Naive thymus-derived CD8-positive, alpha-beta T cell (primary cell): ENCODE measurements around the gene COL11A2. TPM values are rescaled to one million over a fixed set of nuclear protein-coding genes. Genes with fewer than 3 reads are reported as not detected.

Experiments used
- ATAC-seq, 2 donors: fragments of 150-1000 bp; cut with Tn5 transposase in 1 of 2; sonication (Bioruptor Pico), chemical (Tn5 transposase) in 1 of 2; 1 replicate in 1 of 2; 2 replicates in 1 of 2; pipeline ENCODE4 v1.10.0; 2021; ENCODE audit warnings: mild to moderate bottlenecking in 2 of 2, moderate library complexity in 2 of 2
- POLR2A ChIA-PET: fragments of 350-600 bp; sonication (Branson Sonifier 250); formaldehyde crosslinking; loops from one replicate; lab custom pipeline; 2021; ENCODE audit warnings: antibody characterized with exemption; lab: Charles Lee
- DNase-seq, 10 donors: peaks; one replicate each; pipeline versions ENCODE4 v3.0.0 to v3.0.0-alpha.2; 2020 to 2022
- H3K27ac Mint-ChIP-seq, 10 donors: one replicate each; pipeline ENCODE4 v1.8.0; 2020 to 2022; ENCODE audit warnings: mild to moderate bottlenecking in 10 of 10, mixed read lengths in 10 of 10, moderate library complexity in 4 of 10, inconsistent platforms in 1 of 10
- H3K27me3 Mint-ChIP-seq, 5 donors: one replicate each; pipeline ENCODE4 v1.8.0; 2021 to 2022; ENCODE audit warnings: mixed read lengths in 5 of 5
- H3K36me3 Mint-ChIP-seq, 3 donors: one replicate each; pipeline ENCODE4 v1.8.0; 2020 to 2022; ENCODE audit warnings: mixed read lengths in 3 of 3, mild to moderate bottlenecking in 2 of 3, inconsistent platforms in 1 of 3
- H3K4me1 Mint-ChIP-seq, 4 donors: one replicate each; pipeline ENCODE4 v1.8.0; 2021 to 2022; ENCODE audit warnings: mixed read lengths in 4 of 4
- H3K4me3 Mint-ChIP-seq, 10 donors: one replicate each; pipeline ENCODE4 v1.8.0; 2020 to 2022; ENCODE audit warnings: mild to moderate bottlenecking in 10 of 10, mixed read lengths in 10 of 10, moderate library complexity in 6 of 10, inconsistent platforms in 1 of 10
- H3K9me3 Mint-ChIP-seq, 9 donors: one replicate each; pipeline ENCODE4 v1.8.0; 2020 to 2022; ENCODE audit warnings: mixed read lengths in 9 of 9, mild to moderate bottlenecking in 3 of 9, inconsistent platforms in 1 of 9, moderate library complexity in 1 of 9
- polyA plus RNA-seq, 3 donors: library from polyadenylated mRNA; unstranded; fragments of 300-500 nt; fragmentation: Illumina TruSeq; gene quantifications; one replicate each; pipeline ENCODE4 v1.2.3, GENCODE V29; 2021
- total RNA-seq, 8 experiments: library from RNA in 2 of 8; stranded (reverse) in 2 of 8; gene quantifications; one replicate each; pipeline ENCODE4 v1.2.3 and lab custom pipeline; 2021 to 2026

Gene COL11A2
- total and polyA plus RNA-seq, 5 experiments from 2014 or later = 0.08 to 8.0 (median 0.48) TPM

DNA sequence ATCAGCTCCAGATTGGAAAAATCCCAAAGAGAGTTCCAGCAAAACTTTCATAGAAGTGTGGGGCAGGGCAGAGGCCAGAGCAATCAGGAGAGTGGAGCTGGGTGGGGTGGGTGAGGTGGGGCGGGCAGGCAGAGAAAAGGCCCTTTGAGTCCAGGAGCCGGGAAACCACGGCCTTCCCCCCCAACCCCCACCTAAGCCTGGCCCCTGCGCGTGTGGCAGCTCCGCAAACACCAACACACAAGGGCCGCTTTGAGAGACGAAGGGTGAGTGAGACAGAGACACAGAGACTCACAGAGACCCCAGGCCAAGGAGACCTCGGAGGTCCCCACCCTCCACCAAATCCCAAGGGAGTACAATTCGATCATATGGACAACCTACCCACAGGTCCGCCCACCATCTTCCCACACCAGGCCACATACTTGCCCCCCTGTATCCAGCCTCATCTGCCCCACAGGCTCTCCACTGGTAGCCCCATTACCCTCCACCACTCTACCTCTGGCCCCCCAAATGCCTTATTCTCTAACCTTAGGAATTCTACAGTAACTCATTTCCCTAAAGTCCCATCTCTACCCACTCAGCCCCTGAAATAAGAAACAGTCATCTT is 1.7 kb downstream of the COL11A2 start:
- DNase-seq (no peak), ATAC-seq (no peak)
- Mint-ChIP-seq H3K4me3 (peak overlapping the region in 3 of 10 donors; percentile 9 to 54 (median 27)), H3K9me3 (no peaks in the 10 kb centered on the region), H3K27me3 (peaks cover 9 to 44% (median 23%) of the 10 kb centered on the region in 5 donors), H3K27ac (peak overlapping the region in 2 of 10 donors; percentile 36 to 59), H3K4me1 (peaks cover 12 to 21% (median 15%) of the 10 kb centered on the region in 4 donors), H3K36me3 (peaks cover 0 to 27% (median 9%) of the 10 kb centered on the region in 3 donors)
- POLR2A ChIA-PET = interaction anchor here (0.6 to 1.7 kb wide), 3 partner anchors 10 to 52 kb away, joined by 3 to 5 read pairs (median 4); partner anchors contain the start of genes HSD17B8, RXRB and SLC39A7

DNA sequence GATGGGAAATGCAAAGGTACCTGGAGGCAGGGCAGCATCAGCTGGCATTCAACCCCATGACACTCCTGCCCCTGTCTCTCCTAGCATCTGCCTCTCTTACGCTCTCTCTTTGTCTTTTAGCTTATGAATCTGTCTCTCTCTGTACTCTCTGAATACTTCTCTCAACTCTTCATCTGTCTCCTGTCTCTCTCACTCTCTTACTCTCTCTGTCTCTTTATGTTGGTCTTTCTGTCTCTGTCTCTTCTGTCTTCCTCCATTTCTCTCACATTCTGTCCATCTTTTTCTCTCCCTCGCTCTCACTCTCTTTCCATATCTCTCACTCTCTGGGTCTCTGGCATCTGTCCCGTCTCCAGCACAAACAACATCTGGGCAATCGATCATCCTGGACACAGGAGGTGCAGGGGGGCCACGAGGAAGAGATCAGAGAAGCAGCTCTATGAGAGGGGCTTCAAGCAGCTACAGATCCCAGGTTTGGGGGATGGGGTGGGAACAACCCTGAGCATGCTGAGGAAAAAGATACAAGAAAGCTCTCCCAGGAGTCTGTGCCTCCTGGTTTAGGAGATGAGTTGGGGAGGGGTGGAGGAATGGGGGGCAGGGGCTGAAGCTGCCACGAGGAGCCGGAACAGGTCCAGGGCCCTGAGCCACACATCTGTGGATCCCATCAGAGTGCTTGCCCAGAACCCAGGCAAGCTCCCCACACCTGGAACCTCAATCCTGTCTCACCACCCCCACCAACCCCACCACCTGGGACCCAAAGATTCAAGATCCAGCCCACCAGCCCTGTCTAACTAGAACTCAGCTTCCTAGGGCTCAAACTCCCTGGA is 2.4 kb downstream of the COL11A2 start:
- DNase-seq (no peak), ATAC-seq (no peak)
- Mint-ChIP-seq H3K4me3 (peak overlapping the region in 3 of 10 donors; percentile 9 to 54 (median 18)), H3K9me3 (no peaks in the 10 kb centered on the region), H3K27ac (peak overlapping the region in 1 of 10 donors; percentile 22), H3K4me1 (peaks cover 10 to 24% (median 14%) of the 10 kb centered on the region in 4 donors), H3K36me3 (peaks cover 0 to 20% (median 5%) of the 10 kb centered on the region in 3 donors), H3K27me3 (peaks cover 9 to 44% (median 23%) of the 10 kb centered on the region in 5 donors)
- POLR2A ChIA-PET = interaction anchor here (0.6 to 1.7 kb wide), 3 partner anchors 11 to 51 kb away, joined by 3 to 5 read pairs (median 4); partner anchors contain the start of genes HSD17B8, RXRB and SLC39A7

DNA sequence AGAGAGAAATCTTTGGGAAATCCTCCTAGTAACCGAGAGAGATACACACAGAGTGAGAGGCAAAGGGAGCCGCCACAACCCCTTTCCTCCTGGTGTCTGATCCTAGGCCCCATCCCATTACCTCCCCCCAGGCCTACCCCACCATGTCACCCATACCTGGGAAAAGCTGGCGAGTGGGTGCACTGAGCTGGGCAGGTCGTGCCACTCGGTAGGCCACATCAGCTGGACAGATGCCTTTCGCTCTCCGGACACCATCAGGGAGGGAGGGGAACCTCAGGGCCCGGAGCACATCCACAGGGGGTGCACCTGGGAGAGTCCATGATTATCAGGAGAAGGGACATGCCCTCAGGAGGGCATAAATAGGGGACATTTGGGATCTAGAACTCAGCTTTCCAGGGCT is 3.1 kb downstream of the COL11A2 start:
- Mint-ChIP-seq H3K4me1 (peaks cover 17 to 31% (median 17%) of the 10 kb centered on the region in 4 donors), H3K36me3 (peaks cover 0 to 14% (median 7%) of the 10 kb centered on the region in 3 donors), H3K9me3 (no peaks in the 10 kb centered on the region), H3K4me3 (no peak overlapping the region), H3K27ac (no peak overlapping the region), H3K27me3 (peaks cover 9 to 44% (median 23%) of the 10 kb centered on the region in 5 donors)
- ATAC-seq (no peak), DNase-seq (no peak)
- POLR2A ChIA-PET = interaction anchor here (1.5 to 1.7 kb wide), 2 partner anchors 11 to 16 kb away, joined by 4 to 5 read pairs; partner anchors contain the start of genes HSD17B8, RXRB and SLC39A7

DNA sequence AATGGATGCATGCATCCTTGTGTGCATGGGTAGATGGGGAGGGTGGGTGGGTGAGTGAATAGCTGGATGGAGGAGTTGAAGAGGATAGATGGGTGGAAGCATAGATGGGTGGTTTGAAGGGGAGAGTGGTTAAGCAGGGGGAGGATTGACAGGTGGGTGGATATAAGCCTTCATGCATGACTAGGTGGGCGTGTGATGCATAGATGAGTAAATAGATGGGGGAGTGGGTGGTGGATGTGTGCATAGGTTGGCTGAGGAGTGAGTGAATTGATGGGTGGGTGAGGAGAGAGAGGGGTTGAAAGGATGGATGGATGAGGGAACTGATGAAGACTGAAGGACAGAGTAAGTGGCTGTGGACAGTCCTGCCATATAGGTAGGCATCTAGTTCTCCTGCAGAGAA is 4.5 kb downstream of the COL11A2 start:
- Mint-ChIP-seq H3K9me3 (peaks cover 0 to 13% (median 7%) of the 10 kb centered on the region in 9 donors), H3K4me1 (peaks cover 28 to 35% (median 29%) of the 10 kb centered on the region in 4 donors), H3K27me3 (peaks cover 9 to 44% (median 23%) of the 10 kb centered on the region in 5 donors), H3K36me3 (peaks cover 9 to 18% (median 11%) of the 10 kb centered on the region in 3 donors), H3K27ac (peak overlapping the region in 3 of 10 donors; percentile 16 to 83 (median 30)), H3K4me3 (no peak overlapping the region)
- DNase-seq (no peak), ATAC-seq (no peak)
- POLR2A ChIA-PET = no interaction called here

DNA sequence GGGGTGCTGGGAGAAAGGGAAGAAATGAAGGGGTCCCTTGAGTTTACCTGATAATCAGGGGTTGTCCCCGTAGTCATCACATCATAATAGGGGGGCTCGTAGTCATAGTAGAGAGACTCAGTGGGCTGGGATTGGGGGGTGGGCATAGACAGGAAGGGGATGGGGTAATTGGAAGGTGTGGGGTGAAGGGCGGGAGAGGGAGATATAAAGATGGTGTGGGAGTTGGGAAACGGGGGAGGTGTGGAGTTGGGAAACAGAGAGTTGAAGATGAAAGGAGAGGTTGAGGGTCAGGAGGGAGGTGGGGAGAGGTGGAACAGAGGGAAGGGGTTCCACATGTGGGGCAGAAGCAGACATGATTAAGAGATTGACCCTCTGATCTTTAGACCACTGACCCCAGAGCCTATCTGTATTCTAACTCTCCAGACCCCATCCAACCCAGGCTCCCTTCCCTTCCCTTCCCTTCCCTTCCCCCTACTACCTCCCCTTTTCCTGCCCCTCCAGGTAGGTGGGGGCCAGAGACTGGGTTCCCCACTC is 6.5 kb downstream of the COL11A2 start:
- POLR2A ChIA-PET = no interaction called here
- DNase-seq (no peak), ATAC-seq (no peak)
- H3K36me3 Mint-ChIP-seq = peaks cover 9 to 20% (median 14%) of the 10 kb centered on the region in 3 donors
- H3K4me1 Mint-ChIP-seq = peaks cover 25 to 34% (median 26%) of the 10 kb centered on the region in 4 donors
- no peak overlapping the region for H3K4me3 Mint-ChIP-seq
- H3K9me3 Mint-ChIP-seq = peaks cover 0 to 17% (median 9%) of the 10 kb centered on the region in 9 donors
- peaks cover 9 to 36% (median 16%) of the 10 kb centered on the region in 5 donors for H3K27me3 Mint-ChIP-seq
- peak overlapping the region in 1 of 10 donors; percentile 55 for H3K27ac Mint-ChIP-seq

DNA sequence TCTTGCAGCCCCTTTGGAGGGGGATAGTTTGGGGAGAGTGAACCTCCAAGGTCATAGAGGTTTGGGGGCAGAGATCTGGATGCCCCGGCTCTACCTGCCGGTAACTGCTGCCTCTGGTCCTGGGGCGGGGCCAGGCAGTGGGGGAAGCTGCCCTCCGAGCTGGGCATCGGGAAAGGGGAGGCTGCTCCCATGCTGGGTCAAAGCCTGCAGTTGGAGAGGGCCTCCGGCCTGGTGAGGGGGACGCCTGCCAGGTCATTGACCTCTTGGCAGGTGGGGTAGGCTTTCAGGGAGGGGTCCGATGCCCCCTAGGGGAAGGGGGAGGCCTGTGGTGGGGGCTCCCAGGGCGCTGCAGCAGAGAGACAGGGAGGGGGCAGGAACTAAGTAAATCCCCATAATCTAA is 7.1 kb downstream of the COL11A2 start:
- H3K27me3 Mint-ChIP-seq = peaks cover 9 to 31% (median 16%) of the 10 kb centered on the region in 5 donors
- peak overlapping the region in 4 of 10 donors; percentile 15 to 70 (median 48) for H3K27ac Mint-ChIP-seq
- H3K4me1 Mint-ChIP-seq = peaks cover 25 to 34% (median 26%) of the 10 kb centered on the region in 4 donors
- ATAC-seq = no peak
- H3K36me3 Mint-ChIP-seq = peaks cover 9 to 20% (median 14%) of the 10 kb centered on the region in 3 donors
- POLR2A ChIA-PET = no interaction called here
- H3K9me3 Mint-ChIP-seq = peaks cover 0 to 17% (median 9%) of the 10 kb centered on the region in 9 donors
- no peak overlapping the region for H3K4me3 Mint-ChIP-seq
- DNase-seq = no peak

DNA sequence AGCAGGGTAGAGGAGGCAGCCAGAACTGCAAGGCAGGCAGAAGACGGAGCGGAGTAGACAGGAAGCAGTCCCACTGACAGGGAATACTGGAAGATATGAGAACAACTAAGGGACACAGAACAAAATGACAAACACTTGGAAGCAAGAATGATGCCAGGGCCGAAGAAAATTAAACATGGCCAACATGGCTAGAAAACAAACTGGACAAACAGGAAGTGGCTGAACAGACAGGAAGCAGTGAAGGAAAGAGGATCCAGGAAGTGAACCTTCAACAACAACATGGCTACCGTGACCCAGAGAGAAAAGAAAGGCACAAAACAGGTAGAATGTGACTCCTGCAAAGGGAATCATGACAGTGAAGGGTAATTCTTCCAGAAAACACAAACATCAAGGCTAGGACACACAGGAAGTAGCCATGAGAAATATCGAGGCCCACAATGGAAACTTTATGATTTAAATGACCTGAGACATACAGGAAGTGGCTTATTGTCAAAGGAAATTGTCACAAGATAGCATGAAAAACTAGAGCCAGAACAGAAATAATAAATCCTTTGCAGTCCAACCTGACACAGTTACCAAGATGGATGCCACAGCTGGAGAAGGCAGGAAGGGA is 9.1 kb downstream of the COL11A2 start:
- POLR2A ChIA-PET = interaction anchor here (0.7 to 2.9 kb wide), 13 partner anchors 9 to 211 kb away, joined by 3 to 19 read pairs (median 6); partner anchors contain the start of genes COL11A2, RING1, RXRB and SLC39A7
- H3K4me3 Mint-ChIP-seq = peak overlapping the region; percentile 51 to 76 (median 65)
- ATAC-seq (peak; percentile 25 to 50), DNase-seq (peak in 1 of 10 donors; percentile 26)
- H3K27me3 Mint-ChIP-seq = peaks cover 5 to 14% (median 11%) of the 10 kb centered on the region in 5 donors
- H3K9me3 Mint-ChIP-seq = peaks cover 0 to 17% (median 9%) of the 10 kb centered on the region in 9 donors
- peaks cover 9 to 18% (median 14%) of the 10 kb centered on the region in 3 donors for H3K36me3 Mint-ChIP-seq
- H3K4me1 Mint-ChIP-seq = peaks cover 22 to 34% (median 26%) of the 10 kb centered on the region in 4 donors
- peak overlapping the region; percentile 46 to 97 (median 87) for H3K27ac Mint-ChIP-seq

DNA sequence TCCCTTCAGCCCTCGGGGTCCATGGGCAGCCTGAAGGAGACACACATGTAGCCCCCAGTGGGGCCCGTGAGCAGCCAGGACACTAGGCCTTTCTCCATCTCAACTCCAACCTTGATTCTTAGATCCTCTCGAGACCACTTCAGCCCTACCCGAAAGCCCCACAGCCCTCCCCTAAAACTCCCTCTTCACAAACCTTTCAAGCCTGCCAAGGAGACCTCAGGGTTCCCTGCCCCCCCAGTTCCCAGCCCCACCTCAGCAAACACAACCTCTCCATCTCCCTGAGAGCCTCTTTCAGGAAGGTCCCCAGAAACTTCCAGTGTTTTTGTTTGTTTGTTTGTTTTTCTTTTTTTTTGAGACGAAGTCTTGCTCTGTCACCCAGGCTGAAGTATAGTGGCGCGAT is 11.1 kb downstream of the COL11A2 start:
- peaks cover 0 to 17% (median 9%) of the 10 kb centered on the region in 9 donors for H3K9me3 Mint-ChIP-seq
- POLR2A ChIA-PET = no interaction called here
- H3K27ac Mint-ChIP-seq = peak overlapping the region in 4 of 10 donors; percentile 30 to 96 (median 64)
- peaks cover 17 to 34% (median 26%) of the 10 kb centered on the region in 4 donors for H3K4me1 Mint-ChIP-seq
- peaks cover 0 to 3% (median 0%) of the 10 kb centered on the region in 5 donors for H3K27me3 Mint-ChIP-seq
- H3K4me3 Mint-ChIP-seq = no peak overlapping the region
- peaks cover 0 to 15% (median 14%) of the 10 kb centered on the region in 3 donors for H3K36me3 Mint-ChIP-seq
- ATAC-seq (no peak), DNase-seq (no peak)

DNA sequence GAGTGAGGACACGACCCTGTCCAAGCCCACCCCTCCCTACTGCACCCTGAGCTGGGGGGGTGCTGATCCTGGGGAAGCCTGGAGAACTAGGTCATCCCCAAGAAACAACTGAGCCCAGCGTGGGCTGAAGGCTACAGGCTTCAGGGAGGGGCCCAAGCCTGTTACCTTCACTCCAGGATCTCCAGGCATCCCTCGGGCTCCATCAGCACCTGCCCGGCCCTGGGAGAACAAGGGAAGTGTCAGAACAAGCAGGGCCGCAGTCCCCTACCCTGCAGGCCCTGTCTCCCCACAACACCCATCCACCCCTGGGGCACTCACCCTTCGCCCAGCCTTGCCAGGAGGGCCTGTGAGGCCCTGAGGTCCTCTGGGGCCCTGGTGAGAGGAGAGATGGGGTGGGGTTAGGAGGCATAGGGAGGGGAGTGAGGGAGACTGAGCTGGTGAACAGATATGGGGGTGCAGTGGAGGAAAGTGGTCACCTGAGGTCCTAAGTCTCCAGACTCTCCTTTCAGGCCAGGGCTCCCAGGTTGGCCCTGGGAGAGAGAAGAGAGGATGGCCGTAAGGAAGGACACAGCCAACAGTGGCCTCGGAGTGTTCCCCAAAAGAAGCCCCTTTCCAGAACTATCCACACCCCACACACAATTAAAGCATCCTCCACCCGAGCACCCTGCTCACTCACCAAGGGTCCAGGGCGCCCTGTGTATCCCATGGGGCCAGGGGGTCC is 13.4 kb downstream of the COL11A2 start:
- peak overlapping the region in 2 of 10 donors; percentile 27 to 41 for H3K27ac Mint-ChIP-seq
- H3K36me3 Mint-ChIP-seq = peaks cover 0 to 14% (median 11%) of the 10 kb centered on the region in 3 donors
- H3K9me3 Mint-ChIP-seq = peaks cover 0 to 15% (median 9%) of the 10 kb centered on the region in 9 donors
- DNase-seq (no peak), ATAC-seq (no peak)
- peaks cover 0 to 8% (median 0%) of the 10 kb centered on the region in 5 donors for H3K27me3 Mint-ChIP-seq
- POLR2A ChIA-PET = interaction anchor here (1.1 kb wide), 1 partner anchor 14 kb away, joined by 3 read pairs; no protein-coding TSS in a partner anchor
- H3K4me3 Mint-ChIP-seq = no peak overlapping the region
- peaks cover 14 to 21% (median 17%) of the 10 kb centered on the region in 4 donors for H3K4me1 Mint-ChIP-seq

DNA sequence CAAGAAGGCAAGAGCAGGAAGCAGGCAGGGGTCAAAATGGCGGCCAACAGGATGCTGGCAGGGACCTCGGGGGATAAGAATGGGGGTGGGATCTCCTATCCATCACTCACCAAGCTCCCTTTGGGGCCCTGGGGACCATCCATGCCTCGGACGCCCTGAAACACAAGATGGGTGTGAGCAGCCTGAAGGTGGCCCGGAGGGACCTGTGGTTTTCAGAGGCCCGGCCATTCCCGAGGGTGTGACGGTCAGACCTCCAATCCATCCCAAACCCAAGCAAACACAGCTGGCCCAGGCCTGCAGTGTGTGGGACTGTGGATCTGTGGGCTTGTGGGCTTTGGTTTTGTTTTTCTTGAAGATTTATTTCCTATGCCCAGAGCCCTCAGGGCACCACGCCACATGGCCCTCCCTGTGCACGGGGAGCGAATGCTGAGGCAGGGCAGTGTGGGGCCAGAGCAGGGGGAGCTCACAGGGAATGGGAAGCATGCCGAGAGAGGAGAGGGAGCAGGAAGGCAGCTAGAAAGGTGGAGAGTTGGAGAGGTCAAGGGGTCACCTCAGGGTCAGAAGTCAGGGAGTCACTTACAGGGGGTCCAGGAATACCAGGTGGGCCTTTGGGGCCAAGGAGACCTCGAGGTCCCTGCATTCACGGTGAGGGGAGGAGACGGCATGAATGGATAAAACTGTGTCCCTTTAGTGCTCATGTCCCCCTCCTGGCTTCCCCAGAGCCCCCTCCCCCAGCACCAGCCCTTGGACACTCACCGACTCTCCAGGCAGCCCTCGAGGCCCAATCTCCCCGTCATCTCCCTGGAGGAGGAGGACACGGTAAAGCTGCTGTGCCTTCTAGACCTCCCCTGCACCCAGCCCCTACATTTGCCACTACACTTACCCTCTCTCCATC is 14.5 kb downstream of the COL11A2 start:
- H3K27ac Mint-ChIP-seq = peak overlapping the region in 1 of 10 donors; percentile 27
- peaks cover 0 to 3% (median 2%) of the 10 kb centered on the region in 3 donors for H3K36me3 Mint-ChIP-seq
- peaks cover 0 to 4% (median 2%) of the 10 kb centered on the region in 9 donors for H3K9me3 Mint-ChIP-seq
- peaks cover 2 to 10% (median 6%) of the 10 kb centered on the region in 4 donors for H3K4me1 Mint-ChIP-seq
- H3K4me3 Mint-ChIP-seq = no peak overlapping the region
- POLR2A ChIA-PET = no interaction called here
- H3K27me3 Mint-ChIP-seq = peaks cover 0 to 8% (median 0%) of the 10 kb centered on the region in 5 donors
- DNase-seq (no peak), ATAC-seq (no peak)
